Measurements from ENCODE around the gene PARG.

DNA sequence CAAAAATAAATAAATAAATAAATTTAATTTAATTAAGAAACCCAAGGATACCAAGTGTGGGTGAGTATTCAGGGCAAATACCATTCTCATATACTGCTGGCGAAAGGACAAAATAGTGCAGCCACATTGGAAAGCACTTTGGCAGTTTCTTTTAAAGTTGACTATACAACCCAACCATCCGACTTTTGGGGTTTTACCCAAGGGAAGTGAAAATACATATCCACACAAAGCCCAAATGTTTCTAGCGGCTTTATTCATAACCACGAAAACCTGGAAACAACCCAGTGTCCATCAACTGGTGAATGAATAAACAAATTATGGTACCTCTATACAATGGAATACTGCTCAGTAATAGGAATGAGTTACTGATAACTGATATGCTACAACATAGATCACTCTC is 143.6 kb downstream of the PARG start:
- TF ChIP-seq POLR2A (IDR thresholded peaks at IDR 0.05; ENCODE audit: low read depth, low read length) (no peak), TAF1 (IDR thresholded peaks at IDR 0.05; ENCODE audit: low read depth, low read length) (no peak), POLR2AphosphoS5 (IDR thresholded peaks at IDR 0.05; ENCODE audit: low read depth, low read length) (no peak), SPI1 (IDR thresholded peaks at IDR 0.05; ENCODE audit: low read depth, low read length) (no peak), PAX5 (IDR thresholded peaks at IDR 0.05; ENCODE audit: insufficient read depth, low read length, severe bottlenecking) (no peak)
